WERI-Rb-1 (cell line): ENCODE results near the gene MGAT5.

ENCODE experiments used
- DNase-seq: peaks from one replicate; pipeline ENCODE4 v3.0.0-alpha.2; 2020
- H3K27ac ChIP-seq: fragments of 250-450 bp; sonication (Bioruptor Pico); 2 replicates; pipeline ENCODE4 v1.5.1; 2020; ENCODE audit warnings: mild to moderate bottlenecking, moderate library complexity
- H3K27me3 ChIP-seq: fragments of 250-450 bp; sonication (Bioruptor Pico); 2 replicates; pipeline ENCODE4 v1.5.1; 2021; ENCODE audit warnings: mild to moderate bottlenecking, low read depth, moderate library complexity; ENCODE audit not compliant: insufficient read depth, severe bottlenecking
- H3K36me3 ChIP-seq: fragments of 250-450 bp; sonication (Bioruptor Pico); 2 replicates; pipeline ENCODE4 v1.5.1; 2020; ENCODE audit warnings: mild to moderate bottlenecking, moderate library complexity
- H3K4me3 ChIP-seq: 2 replicates; pipeline ENCODE4 v1.5.1; 2011; ENCODE audit warnings: low read depth, mild to moderate bottlenecking, control low read depth, low read length
- H3K9me3 ChIP-seq: fragments of 250-450 bp; sonication (Bioruptor Pico); 2 replicates; pipeline ENCODE4 v1.5.1; 2021; ENCODE audit warnings: mild to moderate bottlenecking, moderate library complexity; ENCODE audit not compliant: severe bottlenecking
- CTCF ChIP-seq: IDR thresholded peaks from 2 replicates; pipeline ENCODE4 v1.5.1; 2011; ENCODE audit warnings: low read depth, mild to moderate bottlenecking, control low read depth, inconsistent platforms, low read length

MGAT5 gene

DNA sequence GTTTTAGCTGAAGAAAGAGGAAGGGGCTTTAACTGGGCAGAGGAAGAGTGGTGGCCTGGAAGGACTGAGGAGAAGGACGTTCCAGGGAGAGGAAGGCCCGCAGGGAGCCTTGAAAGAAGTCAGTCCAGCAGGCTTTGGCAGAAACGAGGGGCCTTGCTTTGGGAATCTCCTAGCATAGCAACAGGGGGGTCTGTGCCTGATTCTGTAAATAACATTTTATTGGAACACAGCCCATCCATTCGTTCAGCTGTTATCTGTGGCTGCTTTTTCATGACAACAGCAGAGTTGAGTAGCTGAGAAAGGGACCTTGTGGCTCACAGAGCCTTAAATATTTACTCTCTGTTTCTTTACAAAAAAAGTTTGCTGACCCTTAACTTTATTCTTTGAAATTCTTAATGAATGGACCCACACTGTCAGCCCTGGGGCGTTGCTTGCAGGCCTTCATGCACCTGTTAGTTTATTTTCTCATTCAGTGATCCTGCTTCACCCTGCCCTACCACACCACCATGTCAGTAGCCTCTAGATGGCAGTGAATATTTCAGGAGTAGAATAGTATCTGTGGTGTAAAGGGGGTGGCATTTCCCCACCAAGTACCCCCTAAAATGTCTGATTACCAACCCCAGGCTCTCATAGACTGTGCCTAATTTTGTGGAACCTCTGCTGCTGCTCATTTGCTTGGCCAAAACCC lies 61.0 kb downstream of the MGAT5 start:
- Histone ChIP-seq H3K36me3 (peaks cover 19% of the 10 kb centered on the region), H3K4me3 (no peak overlapping the region), H3K27ac (no peak overlapping the region), H3K27me3 (no peaks in the 10 kb centered on the region), H3K9me3 (no peaks in the 10 kb centered on the region)
- no peak for DNase-seq
- no peak for TF ChIP-seq CTCF

GRCh38 chr2:134315471-134315870 lies 61.6 kb downstream of the MGAT5 start:
- no peak for DNase-seq
- Histone ChIP-seq H3K9me3 (no peaks in the 10 kb centered on the region), H3K27me3 (no peaks in the 10 kb centered on the region), H3K36me3 (peaks cover 19% of the 10 kb centered on the region), H3K27ac (no peak overlapping the region), H3K4me3 (no peak overlapping the region)
- no peak for TF ChIP-seq CTCF

DNA sequence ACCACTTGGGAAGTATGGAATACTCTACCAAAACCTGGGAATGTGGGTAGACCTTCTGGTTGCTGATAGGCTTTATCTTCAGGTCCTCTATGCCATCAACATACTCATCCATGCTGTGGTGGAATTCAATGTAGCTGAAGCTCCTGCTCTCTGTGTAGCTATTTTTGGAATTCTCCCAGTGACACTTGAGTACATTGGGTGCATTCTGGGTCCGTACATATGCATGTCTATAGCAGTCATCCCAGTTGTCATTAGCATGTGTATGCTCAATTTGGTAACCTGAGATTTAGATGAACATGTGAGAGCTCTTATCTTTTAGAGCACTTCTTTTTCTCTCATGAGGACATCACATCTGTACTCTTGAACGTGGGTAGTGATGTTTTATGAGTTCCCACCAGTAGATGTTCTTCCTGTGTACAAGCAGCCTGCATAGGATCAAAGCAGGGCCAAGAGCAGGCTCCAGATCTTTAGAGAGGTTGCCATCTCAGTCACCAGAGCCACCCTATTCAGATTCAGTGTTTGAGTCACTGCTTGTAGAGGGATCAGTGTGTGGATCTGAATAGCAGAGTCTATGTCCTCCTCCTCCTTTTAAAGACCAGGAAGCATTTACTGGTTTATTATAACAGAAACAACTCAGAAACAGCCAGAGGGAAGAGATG lies 65.9 kb downstream of the MGAT5 start:
- Histone ChIP-seq H3K36me3 (peaks cover 27% of the 10 kb centered on the region), H3K27me3 (no peaks in the 10 kb centered on the region), H3K4me3 (no peak overlapping the region), H3K9me3 (no peaks in the 10 kb centered on the region), H3K27ac (no peak overlapping the region)
- DNase-seq: no peak
- TF ChIP-seq CTCF: no peak

- no peak overlapping the region for H3K27ac ChIP-seq
- peaks cover 27% of the 10 kb centered on the region for H3K36me3 ChIP-seq
- H3K27me3 ChIP-seq: no peaks in the 10 kb centered on the region
- no peak for DNase-seq
- no peak overlapping the region for H3K4me3 ChIP-seq
- H3K9me3 ChIP-seq: no peaks in the 10 kb centered on the region
- no peak for TF ChIP-seq CTCF
Measured at GRCh38 chr2:134320930-134321329, 67.1 kb downstream of the MGAT5 start.

- no peak overlapping the region for H3K4me3 ChIP-seq
- peak overlapping the region; percentile 30; the same call in 1 of the 2 replicates for H3K27ac ChIP-seq
- peaks cover 18% of the 10 kb centered on the region for H3K36me3 ChIP-seq
- DNase-seq: no peak
- no peaks in the 10 kb centered on the region for H3K27me3 ChIP-seq
- H3K9me3 ChIP-seq: no peaks in the 10 kb centered on the region
- no peak for TF ChIP-seq CTCF
Measured at GRCh38 chr2:134323777-134324176, 69.9 kb downstream of the MGAT5 start.
